Gastroesophageal sphincter (tissue), 4 donors: ENCODE data around the gene GZF1. TPM values are rescaled to one million over a fixed set of nuclear protein-coding genes. Genes with fewer than 3 reads are reported as not detected.

ENCODE experiments used
- ATAC-seq: fragments of 150-250 bp; one replicate; pipeline ENCODE4 v1.9.1; 2016; ENCODE audit warnings: mild to moderate bottlenecking, moderate library complexity
- H3K27ac ChIP-seq, 4 donors: fragments of 200-600 bp; sonication (generic) in 3 of 4; 1 replicate in 3 of 4; 2 replicates in 1 of 4; pipeline ENCODE4 v1.5.1; 2016 to 2019
- H3K27me3 ChIP-seq: fragments of 200-600 bp; sonication (generic); one replicate; pipeline ENCODE4 v1.5.1; 2019
- H3K36me3 ChIP-seq, 2 donors: fragments of 200-600 bp; sonication (generic); one replicate each; pipeline ENCODE4 v1.5.1; 2019; ENCODE audit warnings: control low read depth in 1 of 2
- H3K4me1 ChIP-seq, 3 donors: fragments of 200-600 bp; sonication (generic); 1 replicate in 2 of 3; 2 replicates in 1 of 3; pipeline ENCODE4 v1.5.1; 2016 to 2019; ENCODE audit warnings: control low read depth in 2 of 3
- H3K4me3 ChIP-seq, 2 donors: fragments of 200-600 bp; sonication (generic); one replicate each; pipeline ENCODE4 v1.5.1; 2019; ENCODE audit warnings: mild to moderate bottlenecking in 1 of 2, moderate library complexity in 1 of 2
- H3K9me3 ChIP-seq, 3 donors: fragments of 200-600 bp; sonication (generic); one replicate each; pipeline ENCODE4 v1.5.1; 2017 to 2019; ENCODE audit warnings: control low read depth in 2 of 3
- EP300 ChIP-seq: sonication (generic); formaldehyde crosslinking; IDR thresholded peaks from one replicate; pipeline ENCODE4 v1.6.1; 2017; ENCODE audit warnings: antibody characterized with exemption, mild to moderate bottlenecking
- POLR2A ChIP-seq, 2 donors: fragments of 450-650 bp; IDR thresholded peaks; one replicate each; pipeline ENCODE4 v1.6.1; 2017; ENCODE audit warnings: antibody characterized with exemption in 2 of 2, mild to moderate bottlenecking in 2 of 2, moderate library complexity in 1 of 2
- POLR2AphosphoS5 ChIP-seq: sonication (generic); formaldehyde crosslinking; IDR thresholded peaks from one replicate; pipeline ENCODE4 v1.6.1; 2017; ENCODE audit warnings: antibody characterized with exemption
- WGBS, 2 donors: methylation state at CpG; one replicate each; pipeline ENCODE4 v1.1.5; 2018; ENCODE audit warnings: low coverage in 1 of 2; 5-methylcytosine and 5-hydroxymethylcytosine counted together
- total RNA-seq, 4 donors: library from RNA; depleted of rRNA; stranded (reverse); fragments of >200 nt; gene quantifications; one replicate each; pipeline ENCODE4 v1.1.0, GENCODE V29; 2016
- TF ChIP-seq, protein P1 (sequence below), 4 experiments: fragments of 200-600 bp in 2 of 4; fragments of 450-650 bp in 2 of 4; sonication (generic) in 1 of 4; IDR thresholded peaks; one replicate each; pipeline ENCODE4 v1.5.1; 2017 to 2019; ENCODE audit warnings: antibody characterized with exemption in 4 of 4, mild to moderate bottlenecking in 2 of 4, moderate library complexity in 2 of 4

Gene GZF1
- total RNA-seq, 4 donors from 2014 or later, result 13.5 to 18.8 (median 17.4) TPM

DNA sequence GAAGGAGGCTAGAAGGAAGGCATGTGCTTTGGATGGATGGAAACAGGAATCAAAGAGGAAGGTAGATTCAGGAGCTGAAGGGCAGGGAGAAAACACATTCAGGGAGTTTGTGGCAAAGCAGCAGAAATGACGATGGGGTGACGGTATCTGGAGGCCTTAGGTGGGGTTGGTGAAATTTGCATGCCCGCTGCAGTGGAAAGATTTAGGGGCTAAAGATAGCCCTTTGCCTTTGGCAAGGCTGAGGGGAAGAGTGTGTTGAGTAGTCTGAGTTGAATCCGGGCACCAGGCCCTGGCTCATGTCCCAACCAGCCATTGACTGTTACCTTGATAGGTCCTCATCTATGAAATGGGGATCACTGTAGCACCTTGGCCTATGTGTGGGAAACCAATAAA lies 1.3 kb downstream of the GZF1 start:
- Histone ChIP-seq H3K27ac (peak overlapping the region in 3 of 4 donors; percentile 99 to 100 (median 99)), H3K27me3 (no peaks in the 10 kb centered on the region), H3K9me3 (no peaks in the 10 kb centered on the region), H3K4me1 (peaks cover 2 to 78% (median 24%) of the 10 kb centered on the region in 3 donors), H3K4me3 (peak overlapping the region in 1 of 2 donors; percentile 95), H3K36me3 (peaks cover 0 to 20% of the 10 kb centered on the region in 2 donors)
- WGBS, 2 donors, result 40 to 59% methylated on average over 1 to 4 of the region's 4 CpGs
- TF ChIP-seq POLR2AphosphoS5 (no peak), EP300 (no peak), POLR2A (IDR thresholded peaks at IDR 0.05) (no peak)
- TF ChIP-seq, protein P1, sequence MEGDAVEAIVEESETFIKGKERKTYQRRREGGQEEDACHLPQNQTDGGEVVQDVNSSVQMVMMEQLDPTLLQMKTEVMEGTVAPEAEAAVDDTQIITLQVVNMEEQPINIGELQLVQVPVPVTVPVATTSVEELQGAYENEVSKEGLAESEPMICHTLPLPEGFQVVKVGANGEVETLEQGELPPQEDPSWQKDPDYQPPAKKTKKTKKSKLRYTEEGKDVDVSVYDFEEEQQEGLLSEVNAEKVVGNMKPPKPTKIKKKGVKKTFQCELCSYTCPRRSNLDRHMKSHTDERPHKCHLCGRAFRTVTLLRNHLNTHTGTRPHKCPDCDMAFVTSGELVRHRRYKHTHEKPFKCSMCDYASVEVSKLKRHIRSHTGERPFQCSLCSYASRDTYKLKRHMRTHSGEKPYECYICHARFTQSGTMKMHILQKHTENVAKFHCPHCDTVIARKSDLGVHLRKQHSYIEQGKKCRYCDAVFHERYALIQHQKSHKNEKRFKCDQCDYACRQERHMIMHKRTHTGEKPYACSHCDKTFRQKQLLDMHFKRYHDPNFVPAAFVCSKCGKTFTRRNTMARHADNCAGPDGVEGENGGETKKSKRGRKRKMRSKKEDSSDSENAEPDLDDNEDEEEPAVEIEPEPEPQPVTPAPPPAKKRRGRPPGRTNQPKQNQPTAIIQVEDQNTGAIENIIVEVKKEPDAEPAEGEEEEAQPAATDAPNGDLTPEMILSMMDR (IDR thresholded peaks at IDR 0.05), result no peak
- no peak for ATAC-seq

DNA sequence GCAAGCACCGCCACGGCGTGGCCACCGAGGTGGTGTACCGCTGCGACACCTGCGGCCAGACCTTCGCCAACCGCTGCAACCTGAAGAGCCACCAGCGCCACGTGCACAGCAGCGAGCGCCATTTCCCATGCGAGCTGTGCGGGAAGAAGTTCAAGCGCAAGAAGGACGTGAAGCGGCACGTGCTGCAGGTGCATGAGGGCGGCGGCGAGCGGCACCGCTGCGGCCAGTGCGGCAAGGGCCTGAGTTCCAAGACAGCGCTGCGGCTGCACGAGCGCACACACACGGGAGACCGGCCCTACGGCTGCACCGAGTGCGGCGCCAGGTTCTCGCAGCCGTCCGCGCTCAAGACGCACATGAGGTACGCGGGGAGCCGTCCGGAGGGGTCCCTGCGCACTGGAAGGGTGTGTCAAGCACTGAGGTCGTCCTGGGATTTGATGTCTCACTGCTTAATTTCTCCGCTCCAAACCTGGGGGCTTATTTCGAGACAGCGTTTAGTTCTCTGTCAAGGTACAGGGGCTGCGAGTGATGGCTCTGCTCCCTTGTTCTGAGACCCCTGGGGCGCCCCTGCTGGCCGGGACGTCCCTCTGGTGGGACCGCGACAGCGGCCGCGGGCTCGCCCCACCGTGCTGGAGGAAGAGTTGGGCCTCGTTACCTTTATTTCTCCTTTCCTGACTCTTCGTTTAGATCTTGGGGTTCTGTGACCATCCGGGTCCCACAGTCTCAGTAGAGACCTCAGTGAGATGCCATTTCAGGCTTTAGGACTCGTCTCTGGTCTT lies 3.6 kb downstream of the GZF1 start:
- Histone ChIP-seq H3K27me3 (no peaks in the 10 kb centered on the region), H3K9me3 (no peaks in the 10 kb centered on the region), H3K27ac (peak overlapping the region in 1 of 4 donors; percentile 22), H3K4me3 (no peak overlapping the region), H3K4me1 (peaks cover 2 to 68% (median 24%) of the 10 kb centered on the region in 3 donors), H3K36me3 (peaks cover 0 to 41% of the 10 kb centered on the region in 2 donors)
- ATAC-seq, result no peak
- TF ChIP-seq POLR2AphosphoS5, result no peak
- no peak for TF ChIP-seq POLR2A (IDR thresholded peaks at IDR 0.05)
- no peak for TF ChIP-seq EP300
- TF ChIP-seq, protein P1 (IDR thresholded peaks at IDR 0.05), result no peak
- whole genome bisulfite sequencing, 2 donors, result 80 to 94% methylated on average over 4 to 43 of the region's 65 CpGs

DNA sequence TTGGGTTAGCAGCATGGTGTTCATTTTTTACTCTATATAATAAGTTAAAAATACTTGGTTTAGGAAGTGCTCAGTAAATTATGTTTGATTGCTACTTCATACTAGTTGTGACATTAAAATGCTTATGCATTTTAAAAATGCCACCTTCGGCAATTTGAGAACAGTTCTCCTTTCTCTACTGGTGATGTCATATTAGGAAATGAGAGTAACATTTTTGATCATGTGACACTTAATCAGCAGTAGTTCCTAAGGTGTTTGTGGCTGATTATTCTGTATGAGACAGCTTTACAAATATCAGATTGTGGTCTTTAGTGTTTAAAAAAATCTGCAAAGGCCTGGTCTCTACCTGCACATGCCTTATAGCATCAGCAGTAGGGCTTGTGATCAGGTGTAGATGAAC lies 4.4 kb downstream of the GZF1 start:
- H3K27me3 ChIP-seq, result no peaks in the 10 kb centered on the region
- peak overlapping the region in 1 of 4 donors; percentile 22 for H3K27ac ChIP-seq
- no peak overlapping the region for H3K4me3 ChIP-seq
- 16 to 59% methylated on average over 1 of the region's 1 CpG for WGBS, 2 donors
- H3K9me3 ChIP-seq, result no peaks in the 10 kb centered on the region
- peaks cover 2 to 60% (median 20%) of the 10 kb centered on the region in 3 donors for H3K4me1 ChIP-seq
- H3K36me3 ChIP-seq, result peaks cover 0 to 49% of the 10 kb centered on the region in 2 donors
- no peak for ATAC-seq
- no peak for TF ChIP-seq POLR2A (IDR thresholded peaks at IDR 0.05)
- no peak for TF ChIP-seq POLR2AphosphoS5
- no peak for TF ChIP-seq EP300
- TF ChIP-seq, protein P1 (IDR thresholded peaks at IDR 0.05), result no peak

DNA sequence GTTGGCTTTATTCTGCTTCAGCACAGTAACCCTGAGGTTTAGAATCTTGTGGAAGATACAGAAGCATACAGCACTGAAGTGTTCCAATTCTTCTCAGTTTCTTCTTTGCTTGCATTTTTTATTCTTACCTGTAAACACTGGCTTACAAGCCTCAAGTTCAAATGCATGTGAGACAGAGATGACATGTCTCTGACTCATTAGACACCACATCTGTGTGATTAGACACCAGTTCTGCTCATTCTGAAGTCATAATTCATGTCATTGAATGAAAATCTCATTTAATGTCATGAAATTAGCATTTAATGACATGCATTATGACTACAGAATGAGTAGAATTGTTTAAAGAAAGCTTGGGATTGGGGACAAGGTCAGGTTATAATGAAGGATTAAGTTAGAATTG lies 5.8 kb downstream of the GZF1 start:
- ATAC-seq, result no peak
- TF ChIP-seq EP300 (no peak), POLR2AphosphoS5 (no peak), POLR2A (IDR thresholded peaks at IDR 0.05) (no peak)
- TF ChIP-seq, protein P1 (IDR thresholded peaks at IDR 0.05), result no peak
- H3K4me1 ChIP-seq, result peaks cover 2 to 56% (median 17%) of the 10 kb centered on the region in 3 donors
- no peaks in the 10 kb centered on the region for H3K9me3 ChIP-seq
- H3K27ac ChIP-seq, result no peak overlapping the region
- no peak overlapping the region for H3K4me3 ChIP-seq
- H3K27me3 ChIP-seq, result no peaks in the 10 kb centered on the region
- peaks cover 0 to 63% of the 10 kb centered on the region in 2 donors for H3K36me3 ChIP-seq
